A549 treated with CORT108297 at 1 μM for 4 hours (cell line): Measurements from ENCODE around the gene CCDC39. TPM values are rescaled to one million over a fixed set of nuclear protein-coding genes. Genes with fewer than 3 reads are reported as not detected.

Experiments used
- total RNA-seq: library from RNA; stranded (reverse); fragments of 200-300 nt; extraction: Qiagen RNA extraction; gene quantifications from 5 replicates; pipeline ENCODE4 v1.2.3, GENCODE V29; 2022

CCDC39 gene
- not detected in 5 replicates for total RNA-seq

GRCh38 chr3:180679178-180680096 lies at the start of gene CCDC39:
CCDC39 (minus strand) TSS chr3:180679489; CDS start chr3:180679380, 109 bp downstream.

GRCh38 chr3:180601688-180602666 lies 77.3 kb downstream of the CCDC39 start, which contains the start of gene TTC14:
TTC14 (plus strand) TSS chr3:180602163; CDS start chr3:180602262, 99 bp downstream.

Other genes with a start within 250 kb of the CCDC39 start
- 12.3 to 16.2 TPM (median 15.1 TPM) in 5 replicates for gene TTC14, start 77.3 kb downstream of the CCDC39 start, total RNA-seq
- gene FXR1, start 233.2 kb upstream of the CCDC39 start, total RNA-seq: 60.6 to 110 TPM (median 77.3 TPM) in 5 replicates